K562 (cell line): Measurements from ENCODE around the gene TRIM10.

Experiments
- BMI1 ChIP-seq: fragments of 150-350 bp; IDR thresholded peaks from 2 replicates; pipeline ENCODE4 v1.6.1; 2014; ENCODE audit warnings: low read length
- E2F1 ChIP-seq: sonication (generic); formaldehyde crosslinking; IDR thresholded peaks from 2 replicates; pipeline ENCODE4 v1.8.1; 2023; ENCODE audit warnings: mild to moderate bottlenecking, missing genetic modification reagents, moderate library complexity
- EP300 ChIP-seq: IDR thresholded peaks from 2 replicates; pipeline ENCODE4 v1.6.1; 2012; ENCODE audit warnings: low read length, improper control_type of control experiment
- HIVEP1 ChIP-seq: fragments of 250-450 bp; sonication (Bioruptor Pico); IDR thresholded peaks from 2 replicates; pipeline ENCODE4 v1.4.0; 2020; ENCODE audit warnings: mild to moderate bottlenecking
- HNRNPUL1 ChIP-seq: fragments of 200-400 bp; formaldehyde crosslinking; IDR thresholded peaks from 2 replicates; pipeline ENCODE4 v1.6.1; 2017; ENCODE audit warnings: low read length
- SREBF2 ChIP-seq: sonication (generic); formaldehyde crosslinking; IDR thresholded peaks from 2 replicates; pipeline ENCODE4 v1.4.0; 2020; ENCODE audit warnings: mild to moderate bottlenecking, missing genetic modification reagents
- ZNF212 ChIP-seq: fragments of 450-650 bp; formaldehyde crosslinking; IDR thresholded peaks from 2 replicates; pipeline ENCODE4 v1.4.0; 2020; ENCODE audit warnings: mild to moderate bottlenecking

- TF ChIP-seq ZNF212 (CRISPR knock-in tag) (no peak), HNRNPUL1 (no peak), HIVEP1 (CRISPR knock-in tag) (no peak), E2F1 (no peak), SREBF2 (no peak), EP300 (no peak), BMI1 (no peak)
These were observed 4.2 kb downstream of the TRIM10 start for GRCh38 chr6:30156774-30157173.
